Measurements from ENCODE around the gene PPTC7. TPM values are rescaled to one million over a fixed set of nuclear protein-coding genes. Genes with fewer than 3 reads are reported as not detected.

PPTC7 gene
- polyA plus RNA-seq, 1 experiment = 11.4 TPM

- TF ChIP-seq CTCF (IDR thresholded peaks at IDR 0.05; ENCODE audit: low read depth, low read length) = no peak
- Histone ChIP-seq H3K27ac (ENCODE audit: low read depth, low read length) (no peak overlapping the region), H3K9me3 (ENCODE audit: control insufficient read depth, insufficient read depth, low read length) (no peaks in the 10 kb centered on the region), H3K4me3 (ENCODE audit: low read depth, low read length) (no peak overlapping the region), H3K27me3 (ENCODE audit: control insufficient read depth, insufficient read depth, low read length) (peaks cover 3% of the 10 kb centered on the region)
- ChIA-PET POLR2A (no interaction called here), CTCF (interaction anchor here (20.4 kb wide), 1 partner anchor 94 kb away, joined by 369 read pairs; no protein-coding TSS in a partner anchor)
- no peak for DNase-seq (ENCODE audit: low read depth, low spot score)
These were observed 75.0 kb downstream of the PPTC7 start for GRCh38 chr12:110508071-110508586.

- ChIA-PET CTCF (interaction anchor here (20.4 kb wide), 1 partner anchor 97 kb away, joined by 369 read pairs; no protein-coding TSS in a partner anchor), POLR2A (no interaction called here)
- Histone ChIP-seq H3K9me3 (ENCODE audit: control insufficient read depth, insufficient read depth, low read length) (no peaks in the 10 kb centered on the region; the same call in 1 of the 2 replicates), H3K27ac (ENCODE audit: low read depth, low read length) (no peak overlapping the region), H3K27me3 (ENCODE audit: control insufficient read depth, insufficient read depth, low read length) (no peaks in the 10 kb centered on the region), H3K4me3 (ENCODE audit: low read depth, low read length) (no peak overlapping the region)
- TF ChIP-seq CTCF (IDR thresholded peaks at IDR 0.05; ENCODE audit: low read depth, low read length) = no peak
- no peak for DNase-seq (ENCODE audit: low read depth, low spot score)
These were observed 77.8 kb downstream of the PPTC7 start for GRCh38 chr12:110505332-110505731.

- ChIA-PET POLR2A (interaction anchor here (1.7 kb wide), 1 partner anchor 35 kb away, joined by 9 read pairs; the partner anchor contains the start of genes FAM216A and GPN3), CTCF (interaction anchor here (0.8 to 20.4 kb wide), 3 partner anchors 34 to 99 kb away, joined by 4 to 369 read pairs (median 6); partner anchors contain the start of gene FAM216A)
- no peak for TF ChIP-seq CTCF (IDR thresholded peaks at IDR 0.05; ENCODE audit: low read depth, low read length)
- no peak overlapping the region for H3K27ac ChIP-seq (ENCODE audit: low read depth, low read length)
- H3K4me3 ChIP-seq (ENCODE audit: low read depth, low read length) = no peak overlapping the region
- DNase-seq (ENCODE audit: low read depth, low spot score) = no peak
- no peaks in the 10 kb centered on the region; the same call in 1 of the 2 replicates for H3K9me3 ChIP-seq (ENCODE audit: control insufficient read depth, insufficient read depth, low read length)
- no peaks in the 10 kb centered on the region for H3K27me3 ChIP-seq (ENCODE audit: control insufficient read depth, insufficient read depth, low read length)
These were observed 79.7 kb downstream of the PPTC7 start for GRCh38 chr12:110503432-110503831.

GRCh38 chr12:110501752-110502738 is 81.1 kb downstream of the PPTC7 start, which contains the start of the genes RAD9B and VPS29:
Gene RAD9B, plus strand, starts transcription at chr12:110502331. Its CDS starts 7 bp downstream, at chr12:110502338.
Gene VPS29, minus strand, starts transcription at chr12:110502111. Its CDS starts 60 bp downstream, at chr12:110502051.
- peak; percentile 95 for DNase-seq (ENCODE audit: low read depth, low spot score)
- POLR2A ChIA-PET = interaction anchor here (0.5 to 1.7 kb wide), 4 partner anchors 18 to 303 kb away, joined by 3 to 9 read pairs (median 6); partner anchors contain the start of genes FAM216A and GPN3

More at GRCh38 chr12:110501752-110502738, 81.1 kb downstream of the PPTC7 start, which contains the start of the genes RAD9B and VPS29:
- Histone ChIP-seq H3K4me3 (ENCODE audit: low read depth, low read length) (peak within 1 kb of the TSS; percentile 92), H3K27me3 (ENCODE audit: control insufficient read depth, insufficient read depth, low read length) (no peaks in the 10 kb centered on the region), H3K9me3 (ENCODE audit: control insufficient read depth, insufficient read depth, low read length) (no peaks in the 10 kb centered on the region; the same call in 1 of the 2 replicates), H3K27ac (ENCODE audit: low read depth, low read length) (peak within 1 kb of the TSS; percentile 77)
- CTCF ChIA-PET = interaction anchor here (20.4 kb wide), 1 partner anchor 101 kb away, joined by 369 read pairs; no protein-coding TSS in a partner anchor
- TF ChIP-seq CTCF (IDR thresholded peaks at IDR 0.05; ENCODE audit: low read depth, low read length) = no peak

Measured in AG04450 (cell line).